HEK293 (cell line): Measurements from ENCODE around the gene MITD1.

Source experiments
- REST ChIP-seq: fragments of 450-650 bp; formaldehyde crosslinking; IDR thresholded peaks from 2 replicates; pipeline ENCODE4 v1.5.1; 2016; ENCODE audit warnings: missing biosample characterization, missing genetic modification characterization
- ZBTB44 ChIP-seq: fragments of 450-650 bp; IDR thresholded peaks from 2 replicates; pipeline ENCODE4 v1.5.1; 2018; ENCODE audit warnings: missing biosample characterization, mild to moderate bottlenecking, missing genetic modification characterization
- ZNF324 ChIP-seq: fragments of 450-650 bp; formaldehyde crosslinking; IDR thresholded peaks from 2 replicates; pipeline ENCODE4 v1.5.1; 2016; ENCODE audit warnings: missing biosample characterization, missing genetic modification characterization

- TF ChIP-seq REST (tag by site-specific recombination) (no peak), ZNF324 (tag by site-specific recombination) (no peak), ZBTB44 (no peak)
These were observed 22.3 kb downstream of the MITD1 start for GRCh38 chr2:99158599-99158998.
